Mesendoderm (in vitro differentiated cells): Measurements from ENCODE around the gene PPA1.

Experiments
- DNase-seq: peaks from one replicate; pipeline ENCODE4 v3.0.0; 2013
- H2AK5ac ChIP-seq: 2 replicates; pipeline ENCODE4 v1.6.1; 2013; ENCODE audit warnings: low read length, inconsistent platforms
- H2BK120ac ChIP-seq: 2 replicates; pipeline ENCODE4 v1.6.1; 2013; ENCODE audit warnings: low read depth, mild to moderate bottlenecking, low read length, moderate library complexity, mixed read lengths
- H2BK15ac ChIP-seq: replicated peaks from 2 replicates; pipeline ENCODE4 v1.6.1; 2013; ENCODE audit warnings: low read depth, mild to moderate bottlenecking, moderate library complexity
- H2BK5ac ChIP-seq: 2 replicates; pipeline ENCODE4 v1.6.1; 2013; ENCODE audit warnings: low read length, inconsistent platforms
- H3K18ac ChIP-seq: 2 replicates; pipeline ENCODE4 v1.6.1; 2013; ENCODE audit warnings: mild to moderate bottlenecking, low read length, mixed read lengths
- H3K23ac ChIP-seq: one replicate; pipeline ENCODE4 v1.6.1; 2013; ENCODE audit warnings: low read length
- H3K27ac ChIP-seq: 2 replicates; pipeline ENCODE4 v1.5.1; 2013; ENCODE audit warnings: low read depth, mild to moderate bottlenecking, inconsistent platforms, low read length, moderate library complexity
- H3K27me3 ChIP-seq: 2 replicates; pipeline ENCODE4 v1.6.1; 2013; ENCODE audit warnings: low read length, control low read depth, mild to moderate bottlenecking, inconsistent platforms; ENCODE audit not compliant: insufficient read depth, poor library complexity
- H3K36me3 ChIP-seq: 2 replicates; pipeline ENCODE4 v1.6.1; 2013; ENCODE audit warnings: low read length, inconsistent platforms; ENCODE audit not compliant: control insufficient read depth, insufficient read depth
- H3K4ac ChIP-seq: one replicate; pipeline ENCODE4 v1.6.1; 2013; ENCODE audit warnings: low read depth, mild to moderate bottlenecking, low read length, moderate library complexity
- H3K4me1 ChIP-seq: 2 replicates; pipeline ENCODE4 v1.6.1; 2013; ENCODE audit warnings: low read depth, low read length, inconsistent platforms; ENCODE audit not compliant: control insufficient read depth
- H3K4me2 ChIP-seq: 2 replicates; pipeline ENCODE4 v1.6.1; 2013; ENCODE audit warnings: low read length
- H3K4me3 ChIP-seq: 2 replicates; pipeline ENCODE4 v1.5.1; 2013; ENCODE audit warnings: mild to moderate bottlenecking, low read length
- H3K56ac ChIP-seq: one replicate; pipeline ENCODE4 v1.6.1; 2013; ENCODE audit warnings: low read length
- H3K79me1 ChIP-seq: 2 replicates; pipeline ENCODE4 v1.6.1; 2013; ENCODE audit warnings: low read length, inconsistent platforms
- H3K79me2 ChIP-seq: 2 replicates; pipeline ENCODE4 v1.6.1; 2013; ENCODE audit warnings: mild to moderate bottlenecking, low read length; ENCODE audit not compliant: control insufficient read depth, insufficient read depth
- H3K9ac ChIP-seq: 2 replicates; pipeline ENCODE4 v1.6.1; 2013; ENCODE audit warnings: low read length, inconsistent platforms
- H4K5ac ChIP-seq: one replicate; pipeline ENCODE4 v1.6.1; 2013; ENCODE audit warnings: low read length
- H4K8ac ChIP-seq: one replicate; pipeline ENCODE4 v1.6.1; 2013; ENCODE audit warnings: low read depth, mild to moderate bottlenecking, control low read depth, low read length, moderate library complexity
- WGBS: extraction: QIAGEN DNeasy Blood & Tissue Kit; methylation state at CpG from one replicate; pipeline ENCODE4 v1.1.7; 2013; ENCODE audit warnings: low lambda C conversion rate, missing lambda C conversion rate; ENCODE audit not compliant: insufficient coverage; ENCODE audit errors: extremely low coverage; 5-methylcytosine and 5-hydroxymethylcytosine counted together

The PPA1 gene

GRCh38 chr10:70201105-70201504 lies 32.1 kb downstream of the PPA1 start:
- peaks cover 5% of the 10 kb centered on the region for H3K36me3 ChIP-seq
- no peak for DNase-seq
- no CpG with 5 or more reads among the region's 1 CpG for WGBS

GRCh38 chr10:70198696-70199466 lies 34.3 kb downstream of the PPA1 start:
- Histone ChIP-seq H3K4ac (no peak overlapping the region), H3K4me2 (no peak overlapping the region), H2BK15ac (no peak overlapping the region), H2BK5ac (no peak overlapping the region), H3K36me3 (peaks cover 3% of the 10 kb centered on the region), H4K8ac (no peak overlapping the region), H3K27ac (no peak overlapping the region), H4K5ac (no peak overlapping the region), H2AK5ac (no peak overlapping the region), H3K4me3 (no peak overlapping the region), H3K27me3 (no peaks in the 10 kb centered on the region), H3K18ac (no peak overlapping the region), H3K4me1 (no peaks in the 10 kb centered on the region), H3K9ac (no peak overlapping the region), H3K79me1 (no peaks in the 10 kb centered on the region), H3K79me2 (no peaks in the 10 kb centered on the region), H2BK120ac (no peak overlapping the region), H3K23ac (no peak overlapping the region), H3K56ac (no peak overlapping the region)
- no CpG with 5 or more reads among the region's 5 CpGs for WGBS
- DNase-seq = peak; percentile 46

More at GRCh38 chr10:70201105-70201504, 32.1 kb downstream of the PPA1 start:
- Histone ChIP-seq H2BK5ac (no peak overlapping the region), H3K4me2 (no peak overlapping the region), H3K79me2 (no peaks in the 10 kb centered on the region), H2BK15ac (no peak overlapping the region), H3K27me3 (no peaks in the 10 kb centered on the region), H3K79me1 (no peaks in the 10 kb centered on the region), H3K27ac (no peak overlapping the region), H3K18ac (no peak overlapping the region), H3K9ac (no peak overlapping the region), H2BK120ac (no peak overlapping the region), H3K56ac (no peak overlapping the region), H3K4me3 (no peak overlapping the region), H2AK5ac (no peak overlapping the region), H3K23ac (no peak overlapping the region), H4K8ac (no peak overlapping the region), H4K5ac (no peak overlapping the region), H3K4ac (no peak overlapping the region), H3K4me1 (no peaks in the 10 kb centered on the region)

GRCh38 chr10:70197235-70197945 lies 35.8 kb downstream of the PPA1 start:
- Histone ChIP-seq H3K79me1 (no peaks in the 10 kb centered on the region), H2BK120ac (no peak overlapping the region), H2BK15ac (no peak overlapping the region), H3K4me1 (no peaks in the 10 kb centered on the region), H3K23ac (no peak overlapping the region), H3K36me3 (peaks cover 3% of the 10 kb centered on the region), H4K5ac (no peak overlapping the region), H3K79me2 (no peaks in the 10 kb centered on the region), H3K9ac (no peak overlapping the region), H3K4me3 (no peak overlapping the region), H2BK5ac (no peak overlapping the region), H3K4ac (no peak overlapping the region), H3K27ac (no peak overlapping the region), H2AK5ac (no peak overlapping the region), H3K56ac (no peak overlapping the region), H4K8ac (no peak overlapping the region), H3K4me2 (no peak overlapping the region), H3K18ac (no peak overlapping the region), H3K27me3 (no peaks in the 10 kb centered on the region)
- no CpG with 5 or more reads among the region's 7 CpGs for WGBS
- no peak for DNase-seq

- whole genome bisulfite sequencing = no CpG with 5 or more reads among the region's 7 CpGs
- no peak overlapping the region for H3K27ac ChIP-seq
- H3K23ac ChIP-seq = no peak overlapping the region
Measured at GRCh38 chr10:70193391-70193844, 39.8 kb downstream of the PPA1 start.

GRCh38 chr10:70192326-70192968 lies 40.8 kb downstream of the PPA1 start:
- no peaks in the 10 kb centered on the region for H3K4me1 ChIP-seq
- H2BK5ac ChIP-seq = no peak overlapping the region
- no peak overlapping the region for H3K4me2 ChIP-seq
- no peak overlapping the region for H4K8ac ChIP-seq
- H4K5ac ChIP-seq = no peak overlapping the region
- H3K79me1 ChIP-seq = no peaks in the 10 kb centered on the region
- no peak overlapping the region for H2BK120ac ChIP-seq
- no peak overlapping the region for H3K4ac ChIP-seq
- H3K27me3 ChIP-seq = no peaks in the 10 kb centered on the region
- DNase-seq = no peak
- H3K18ac ChIP-seq = no peak overlapping the region
- H2AK5ac ChIP-seq = no peak overlapping the region
- no peak overlapping the region for H3K27ac ChIP-seq
- no peaks in the 10 kb centered on the region for H3K36me3 ChIP-seq
- no peak overlapping the region for H3K4me3 ChIP-seq
- no peak overlapping the region for H3K9ac ChIP-seq
- H3K79me2 ChIP-seq = no peaks in the 10 kb centered on the region
- no peak overlapping the region for H3K23ac ChIP-seq
- WGBS = no CpG with 5 or more reads among the region's 5 CpGs
- H3K56ac ChIP-seq = no peak overlapping the region
- H2BK15ac ChIP-seq = no peak overlapping the region

More at GRCh38 chr10:70193391-70193844, 39.8 kb downstream of the PPA1 start:
- Histone ChIP-seq H2BK5ac (no peak overlapping the region), H3K79me1 (no peaks in the 10 kb centered on the region), H3K56ac (no peak overlapping the region), H3K4ac (no peak overlapping the region), H3K18ac (no peak overlapping the region), H4K5ac (no peak overlapping the region), H3K27me3 (no peaks in the 10 kb centered on the region), H2BK15ac (no peak overlapping the region), H3K4me3 (no peak overlapping the region), H3K9ac (no peak overlapping the region), H3K4me2 (no peak overlapping the region), H3K36me3 (no peaks in the 10 kb centered on the region), H2BK120ac (no peak overlapping the region), H3K4me1 (no peaks in the 10 kb centered on the region), H3K79me2 (no peaks in the 10 kb centered on the region), H4K8ac (no peak overlapping the region), H2AK5ac (no peak overlapping the region)
- no peak for DNase-seq
